WTC11 (cell line): ENCODE measurements around the gene MTF1. TPM values are rescaled to one million over a fixed set of nuclear protein-coding genes. Genes with fewer than 3 reads are reported as not detected.

ENCODE experiments used
- ATAC-seq: fragments of 200-7000 bp; cut with Tn5 transposase; 2 replicates; pipeline ENCODE4 v1.10.0; 2021; ENCODE audit warnings: mild to moderate bottlenecking, moderate library complexity
- CTCF ChIA-PET: fragments of 300-600 bp; sonication (Branson Sonifier 250); formaldehyde crosslinking; loops from one replicate; lab custom pipeline; 2021; ENCODE audit warnings: antibody characterized with exemption; lab: Charles Lee
- POLR2A ChIA-PET: fragments of 350-600 bp; sonication (Branson Sonifier 250); formaldehyde crosslinking; loops from one replicate; lab custom pipeline; 2021; ENCODE audit warnings: antibody characterized with exemption; lab: Charles Lee
- DNase-seq: peaks from one replicate; pipeline ENCODE4 v3.0.0; 2021; ENCODE audit warnings: low spot score
- H3K27ac Mint-ChIP-seq: 2 replicates; pipeline ENCODE4 v1.8.0; 2021; ENCODE audit warnings: mixed read lengths
- H3K27me3 Mint-ChIP-seq: 2 replicates; pipeline ENCODE4 v1.8.0; 2021; ENCODE audit warnings: low read depth, mild to moderate bottlenecking, moderate library complexity, mixed read lengths
- H3K36me3 Mint-ChIP-seq: 2 replicates; pipeline ENCODE4 v1.8.0; 2021; ENCODE audit warnings: mixed read lengths
- H3K4me1 Mint-ChIP-seq: 2 replicates; pipeline ENCODE4 v1.8.0; 2022; ENCODE audit warnings: mixed read lengths
- H3K4me3 Mint-ChIP-seq: 2 replicates; pipeline ENCODE4 v1.8.0; 2021; ENCODE audit warnings: mild to moderate bottlenecking, moderate library complexity, mixed read lengths
- H3K9me3 Mint-ChIP-seq: 2 replicates; pipeline ENCODE4 v1.8.0; 2021; ENCODE audit warnings: mixed read lengths
- ARID4B ChIP-seq: sonication (generic); formaldehyde crosslinking; IDR thresholded peaks from 2 replicates; pipeline ENCODE4 v1.8.0; 2023; ENCODE audit warnings: missing genetic modification reagents, mild to moderate bottlenecking, borderline replicate concordance
- ATF1 ChIP-seq: sonication (generic); formaldehyde crosslinking; IDR thresholded peaks from 2 replicates; pipeline ENCODE4 v1.8.1; 2023; ENCODE audit warnings: mild to moderate bottlenecking, moderate library complexity, missing genetic modification reagents
- E2F5 ChIP-seq: sonication (generic); formaldehyde crosslinking; IDR thresholded peaks from 2 replicates; pipeline ENCODE4 v1.8.1; 2022; ENCODE audit warnings: mild to moderate bottlenecking, moderate library complexity, missing genetic modification reagents
- ERG ChIP-seq: fragments of 250-450 bp; sonication (Bioruptor Pico); IDR thresholded peaks from 2 replicates; pipeline ENCODE4 v1.8.0; 2021; ENCODE audit warnings: mild to moderate bottlenecking
- FOXP1 ChIP-seq: sonication (generic); formaldehyde crosslinking; IDR thresholded peaks from 2 replicates; pipeline ENCODE4 v1.8.0; 2022; ENCODE audit warnings: missing genetic modification reagents, mild to moderate bottlenecking, moderate library complexity, borderline replicate concordance
- HMGXB4 ChIP-seq: sonication (generic); formaldehyde crosslinking; IDR thresholded peaks from 2 replicates; pipeline ENCODE4 v1.8.1; 2023; ENCODE audit warnings: mild to moderate bottlenecking, moderate library complexity, missing genetic modification reagents
- MXD4 ChIP-seq: fragments of 250-450 bp; sonication (Bioruptor Pico); IDR thresholded peaks from 2 replicates; pipeline ENCODE4 v1.8.0; 2021; ENCODE audit warnings: mild to moderate bottlenecking, moderate library complexity, borderline replicate concordance
- NFE2L1 ChIP-seq: sonication (generic); formaldehyde crosslinking; IDR thresholded peaks from 2 replicates; pipeline ENCODE4 v1.8.1; 2023; ENCODE audit warnings: missing genetic modification reagents
- NFYB ChIP-seq: sonication (generic); formaldehyde crosslinking; conservative IDR thresholded peaks from 2 replicates; pipeline ENCODE4 v1.8.0; 2022; ENCODE audit warnings: low read depth, missing genetic modification reagents
- NR1H2 ChIP-seq: sonication (generic); formaldehyde crosslinking; IDR thresholded peaks from 2 replicates; pipeline ENCODE4 v1.9.0; 2021; ENCODE audit warnings: mild to moderate bottlenecking, moderate library complexity, missing genetic modification reagents
- RELA ChIP-seq: sonication (generic); formaldehyde crosslinking; IDR thresholded peaks from 2 replicates; pipeline ENCODE4 v1.8.1; 2022; ENCODE audit warnings: missing genetic modification reagents, mild to moderate bottlenecking, borderline replicate concordance
- SMAD4 ChIP-seq: sonication (generic); formaldehyde crosslinking; IDR thresholded peaks from 2 replicates; pipeline ENCODE4 v1.8.0; 2022; ENCODE audit warnings: mild to moderate bottlenecking, missing genetic modification reagents
- SOX15 ChIP-seq: fragments of 250-450 bp; sonication (Bioruptor Pico); IDR thresholded peaks from 2 replicates; pipeline ENCODE4 v1.9.0; 2021; ENCODE audit warnings: mild to moderate bottlenecking
- SP1 ChIP-seq: sonication (generic); formaldehyde crosslinking; conservative IDR thresholded peaks from 2 replicates; pipeline ENCODE4 v1.8.1; 2022; ENCODE audit warnings: missing genetic modification reagents
- TCF7 ChIP-seq: sonication (generic); formaldehyde crosslinking; IDR thresholded peaks from 2 replicates; pipeline ENCODE4 v1.8.0; 2022; ENCODE audit warnings: mild to moderate bottlenecking, low read depth, missing genetic modification reagents, moderate library complexity
- TEAD4 ChIP-seq: sonication (generic); formaldehyde crosslinking; IDR thresholded peaks from 2 replicates; pipeline ENCODE4 v1.8.0; 2022; ENCODE audit warnings: mild to moderate bottlenecking, missing genetic modification reagents
- ZBTB21 ChIP-seq: sonication (generic); formaldehyde crosslinking; IDR thresholded peaks from 2 replicates; pipeline ENCODE4 v1.8.1; 2023; ENCODE audit warnings: mild to moderate bottlenecking, missing genetic modification reagents, borderline replicate concordance
- ZNF416 ChIP-seq: fragments of 250-450 bp; sonication (Bioruptor Pico); IDR thresholded peaks from 2 replicates; pipeline ENCODE4 v1.9.0; 2021; ENCODE audit warnings: mild to moderate bottlenecking, inconsistent platforms
- ZNF425 ChIP-seq: fragments of 250-450 bp; sonication (Bioruptor Pico); conservative IDR thresholded peaks from 2 replicates; pipeline ENCODE4 v1.9.0; 2021; ENCODE audit warnings: mild to moderate bottlenecking
- ZNF512 ChIP-seq: sonication (generic); formaldehyde crosslinking; IDR thresholded peaks from 2 replicates; pipeline ENCODE4 v1.8.1; 2022; ENCODE audit warnings: missing genetic modification reagents, borderline replicate concordance
- total RNA-seq: library from RNA; stranded (reverse); gene quantifications from 3 replicates; pipeline ENCODE4 v1.2.3, GENCODE V29; 2021

Gene MTF1
- total RNA-seq, 1 experiment from 2014 or later = 12.2 TPM

- H3K4me1 Mint-ChIP-seq = no peaks in the 10 kb centered on the region
- ChIA-PET CTCF (interaction anchor here (4.6 kb wide), 1 partner anchor 8 kb away, joined by 26 read pairs; the partner anchor contains the start of gene MTF1), POLR2A (no interaction called here)
- H3K4me3 Mint-ChIP-seq = no peak overlapping the region
- no peak overlapping the region for H3K27ac Mint-ChIP-seq
- peaks cover 8% of the 10 kb centered on the region for H3K36me3 Mint-ChIP-seq
- no peaks in the 10 kb centered on the region for H3K9me3 Mint-ChIP-seq
- DNase-seq (no peak), ATAC-seq (no peak)
- no peak for TF ChIP-seq TEAD4 (CRISPR knock-in tag)
- TF ChIP-seq NFE2L1 (CRISPR knock-in tag) = no peak
- no peak for TF ChIP-seq NR1H2 (CRISPR knock-in tag)
- no peak for TF ChIP-seq ERG (CRISPR knock-in tag)
- no peak for TF ChIP-seq TCF7 (CRISPR knock-in tag)
- no peak for TF ChIP-seq FOXP1 (CRISPR knock-in tag)
- no peak for TF ChIP-seq E2F5
- no peak for TF ChIP-seq ZNF512 (CRISPR knock-in tag)
- no peak for TF ChIP-seq ARID4B
- no peak for TF ChIP-seq ZNF425
- no peak for TF ChIP-seq RELA
- no peak for TF ChIP-seq HMGXB4 (CRISPR knock-in tag)
- no peak for TF ChIP-seq NFYB (CRISPR knock-in tag)
- TF ChIP-seq SOX15 (CRISPR knock-in tag) = no peak
- TF ChIP-seq ATF1 (CRISPR knock-in tag) = no peak
- TF ChIP-seq MXD4 = no peak
- no peak for TF ChIP-seq ZNF416 (CRISPR knock-in tag)
- TF ChIP-seq SMAD4 (CRISPR knock-in tag) = no peak
- no peak for TF ChIP-seq SP1
- TF ChIP-seq ZBTB21 (CRISPR knock-in tag) = no peak
- no peaks in the 10 kb centered on the region for H3K27me3 Mint-ChIP-seq
Measured at GRCh38 chr1:37851782-37852210, 7.6 kb downstream of the MTF1 start.
